OCI-LY7 (cell line): ENCODE results near the gene HLTF.
A peak's percentile ranks its signal among the peaks of the same experiment; 100 is the strongest.

Experiments used
- EZH2phosphoT487 ChIP-seq: fragments of 200-600 bp; sonication (generic); IDR thresholded peaks from 2 replicates; pipeline ENCODE4 v1.6.1; 2018; ENCODE audit warnings: low read depth, borderline replicate concordance, mild to moderate bottlenecking, mixed run types, antibody characterized with exemption, low read length, moderate library complexity, mixed read lengths
- TF ChIP-seq, protein P1 (sequence below): fragments of 200-600 bp; sonication (generic); conservative IDR thresholded peaks from 2 replicates; pipeline ENCODE4 v1.5.1; 2014; ENCODE audit warnings: mild to moderate bottlenecking, antibody characterized with exemption, low read length, moderate library complexity, mixed read lengths

DNA sequence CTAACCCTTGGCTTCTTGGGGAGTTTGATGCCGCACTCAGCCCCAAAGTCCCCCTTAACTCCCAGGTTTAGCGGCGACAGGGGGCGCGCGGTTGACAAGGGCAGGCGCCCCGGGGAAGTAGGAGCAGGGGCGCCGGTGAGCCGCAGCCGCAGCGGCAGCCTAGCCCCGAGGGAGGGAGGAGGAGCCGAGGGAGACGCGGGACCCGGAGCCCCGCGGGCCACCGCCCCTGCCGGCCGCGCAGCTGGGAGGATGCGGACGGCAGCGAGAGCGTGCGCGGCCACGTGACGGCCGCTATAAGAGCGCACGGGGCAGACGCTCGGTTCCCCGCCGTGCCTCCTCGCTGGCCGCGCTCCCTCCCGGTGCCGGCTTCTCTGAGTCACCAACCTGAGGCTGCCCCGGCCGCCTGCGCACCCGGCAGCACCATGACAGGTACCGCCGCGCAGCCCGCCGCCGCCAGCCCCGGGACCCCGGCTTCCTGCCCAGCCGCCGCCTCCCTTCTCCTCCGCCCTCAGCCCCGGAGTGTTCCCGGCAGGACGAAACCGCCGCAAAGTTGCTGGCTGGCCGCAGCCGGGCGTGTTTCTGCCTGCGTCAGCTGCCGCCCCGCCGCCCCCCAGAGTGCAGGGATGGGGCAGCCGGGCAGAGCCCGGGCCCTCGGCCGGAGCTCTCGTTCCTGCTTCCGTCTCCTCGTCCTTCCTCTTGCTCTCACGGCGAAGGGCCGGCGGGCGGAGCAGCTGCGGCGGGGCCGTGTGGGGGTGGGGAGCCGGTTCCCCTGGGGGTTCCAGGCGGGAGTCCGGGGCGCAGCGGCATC is 94.9 kb downstream of the HLTF start, which contains the start of gene GYG1:
- TF ChIP-seq, protein P1, sequence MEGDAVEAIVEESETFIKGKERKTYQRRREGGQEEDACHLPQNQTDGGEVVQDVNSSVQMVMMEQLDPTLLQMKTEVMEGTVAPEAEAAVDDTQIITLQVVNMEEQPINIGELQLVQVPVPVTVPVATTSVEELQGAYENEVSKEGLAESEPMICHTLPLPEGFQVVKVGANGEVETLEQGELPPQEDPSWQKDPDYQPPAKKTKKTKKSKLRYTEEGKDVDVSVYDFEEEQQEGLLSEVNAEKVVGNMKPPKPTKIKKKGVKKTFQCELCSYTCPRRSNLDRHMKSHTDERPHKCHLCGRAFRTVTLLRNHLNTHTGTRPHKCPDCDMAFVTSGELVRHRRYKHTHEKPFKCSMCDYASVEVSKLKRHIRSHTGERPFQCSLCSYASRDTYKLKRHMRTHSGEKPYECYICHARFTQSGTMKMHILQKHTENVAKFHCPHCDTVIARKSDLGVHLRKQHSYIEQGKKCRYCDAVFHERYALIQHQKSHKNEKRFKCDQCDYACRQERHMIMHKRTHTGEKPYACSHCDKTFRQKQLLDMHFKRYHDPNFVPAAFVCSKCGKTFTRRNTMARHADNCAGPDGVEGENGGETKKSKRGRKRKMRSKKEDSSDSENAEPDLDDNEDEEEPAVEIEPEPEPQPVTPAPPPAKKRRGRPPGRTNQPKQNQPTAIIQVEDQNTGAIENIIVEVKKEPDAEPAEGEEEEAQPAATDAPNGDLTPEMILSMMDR, result peak; percentile 80
- TF ChIP-seq EZH2phosphoT487, result no peak
